ENCODE measurements around the gene LRP8.

The LRP8 gene

GRCh38 chr1:53218201-53218600 lies 109.7 kb downstream of the LRP8 start:
- Histone ChIP-seq H3K27me3 (replicated peaks; ENCODE audit: control insufficient read depth, insufficient read depth, low read length) (no peaks in the 10 kb centered on the region), H3K36me3 (ENCODE audit: control insufficient read depth, insufficient read depth, low read length) (peaks cover 11% of the 10 kb centered on the region), H3K4me3 (replicated peaks; ENCODE audit: low read depth, low read length) (no peak overlapping the region)
- no peak for DNase-seq (ENCODE audit: extremely low read depth, insufficient read length)
- no peak for TF ChIP-seq CTCF (IDR thresholded peaks at IDR 0.05; ENCODE audit: insufficient read depth, low read length, poor library complexity, severe bottlenecking)

GRCh38 chr1:53214376-53214940 lies 113.4 kb downstream of the LRP8 start:
- Histone ChIP-seq H3K27me3 (replicated peaks; ENCODE audit: control insufficient read depth, insufficient read depth, low read length) (no peaks in the 10 kb centered on the region), H3K36me3 (ENCODE audit: control insufficient read depth, insufficient read depth, low read length) (peaks cover 27% of the 10 kb centered on the region), H3K4me3 (replicated peaks; ENCODE audit: low read depth, low read length) (no peak overlapping the region)
- TF ChIP-seq CTCF (IDR thresholded peaks at IDR 0.05; ENCODE audit: insufficient read depth, low read length, poor library complexity, severe bottlenecking) = no peak
- no peak for DNase-seq (ENCODE audit: extremely low read depth, insufficient read length)

- H3K4me3 ChIP-seq (replicated peaks; ENCODE audit: low read depth, low read length) = no peak overlapping the region
- peaks cover 25% of the 10 kb centered on the region for H3K36me3 ChIP-seq (ENCODE audit: control insufficient read depth, insufficient read depth, low read length)
- H3K27me3 ChIP-seq (replicated peaks; ENCODE audit: control insufficient read depth, insufficient read depth, low read length) = no peaks in the 10 kb centered on the region
- DNase-seq (ENCODE audit: extremely low read depth, insufficient read length) = no peak
- no peak for TF ChIP-seq CTCF (IDR thresholded peaks at IDR 0.05; ENCODE audit: insufficient read depth, low read length, poor library complexity, severe bottlenecking)
These were observed 116.9 kb downstream of the LRP8 start for GRCh38 chr1:53210954-53211353.

GRCh38 chr1:53210352-53210751 lies 117.5 kb downstream of the LRP8 start:
- no peaks in the 10 kb centered on the region for H3K27me3 ChIP-seq (replicated peaks; ENCODE audit: control insufficient read depth, insufficient read depth, low read length)
- TF ChIP-seq CTCF (IDR thresholded peaks at IDR 0.05; ENCODE audit: insufficient read depth, low read length, poor library complexity, severe bottlenecking) = no peak
- H3K36me3 ChIP-seq (ENCODE audit: control insufficient read depth, insufficient read depth, low read length) = peaks cover 28% of the 10 kb centered on the region
- no peak for DNase-seq (ENCODE audit: extremely low read depth, insufficient read length)
- H3K4me3 ChIP-seq (replicated peaks; ENCODE audit: low read depth, low read length) = no peak overlapping the region

- no peak for TF ChIP-seq CTCF (IDR thresholded peaks at IDR 0.05; ENCODE audit: insufficient read depth, low read length, poor library complexity, severe bottlenecking)
- DNase-seq (ENCODE audit: extremely low read depth, insufficient read length) = no peak
- Histone ChIP-seq H3K27me3 (replicated peaks; ENCODE audit: control insufficient read depth, insufficient read depth, low read length) (no peaks in the 10 kb centered on the region), H3K4me3 (replicated peaks; ENCODE audit: low read depth, low read length) (no peak overlapping the region), H3K36me3 (ENCODE audit: control insufficient read depth, insufficient read depth, low read length) (peaks cover 24% of the 10 kb centered on the region)
These were observed 120.1 kb downstream of the LRP8 start for GRCh38 chr1:53207726-53208125.
